ENCODE measurements around the gene SMAD7.
"Not testable (repeated sequence)": the region's sequence is repeated elsewhere in the genome, so short reads cannot be mapped to it uniquely, and the experiment has no call there.

The SMAD7 gene

DNA sequence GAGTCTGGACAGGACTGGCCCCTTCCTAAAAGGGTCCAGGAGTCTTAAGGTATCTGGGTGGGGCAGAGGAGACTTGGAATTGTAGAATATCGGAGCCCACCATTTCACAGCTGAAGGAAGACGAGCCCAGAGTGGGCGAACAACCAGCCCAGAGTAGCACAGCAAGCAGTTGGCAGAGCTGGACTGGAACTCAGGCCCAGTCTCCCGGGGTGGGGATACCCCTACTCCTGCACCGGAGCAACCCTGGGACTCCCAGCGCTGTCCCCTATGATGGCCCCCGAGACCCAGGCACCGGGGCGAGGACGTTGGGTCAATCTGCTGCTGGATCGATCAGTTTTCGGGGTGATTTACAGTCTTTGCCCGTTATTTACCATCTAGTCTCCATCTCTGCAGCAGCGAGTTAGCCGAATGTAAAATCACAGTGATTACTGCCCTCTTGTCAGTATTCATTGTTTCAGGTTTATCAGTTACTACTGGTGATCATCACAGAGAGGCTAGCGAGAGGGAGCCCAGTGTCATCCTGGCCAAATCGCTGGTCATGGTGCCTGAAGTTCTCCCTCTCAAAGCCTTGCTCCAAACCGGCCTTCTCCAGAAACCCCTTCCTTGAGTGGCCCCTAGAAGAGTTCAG, 75.3 kb downstream of the SMAD7 start:
- no peak for FAIRE-seq

DNA sequence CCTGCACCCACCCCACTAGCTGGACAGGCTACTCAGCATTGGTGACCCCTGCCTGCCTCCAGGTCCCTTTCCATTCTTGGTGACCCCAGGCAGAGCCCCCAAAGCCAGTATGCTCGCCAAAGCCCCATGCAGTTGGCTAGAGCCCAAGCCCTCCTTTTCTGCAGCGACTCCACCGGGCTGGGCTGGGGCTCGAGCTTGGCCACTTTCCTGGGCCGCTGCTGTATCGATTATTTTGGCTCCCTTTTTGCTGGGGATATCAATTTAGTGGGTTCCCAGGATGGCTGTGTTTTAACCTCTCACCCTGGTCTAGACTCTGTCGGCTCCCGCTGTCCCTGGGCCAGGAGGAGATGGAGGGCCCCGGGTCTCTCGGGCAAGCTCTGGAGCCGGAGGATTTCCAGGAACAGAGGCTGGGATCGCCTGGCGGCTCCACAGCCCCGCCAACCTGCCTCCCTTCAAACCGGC, 76.0 kb downstream of the SMAD7 start:
- FAIRE-seq: no peak

DNA sequence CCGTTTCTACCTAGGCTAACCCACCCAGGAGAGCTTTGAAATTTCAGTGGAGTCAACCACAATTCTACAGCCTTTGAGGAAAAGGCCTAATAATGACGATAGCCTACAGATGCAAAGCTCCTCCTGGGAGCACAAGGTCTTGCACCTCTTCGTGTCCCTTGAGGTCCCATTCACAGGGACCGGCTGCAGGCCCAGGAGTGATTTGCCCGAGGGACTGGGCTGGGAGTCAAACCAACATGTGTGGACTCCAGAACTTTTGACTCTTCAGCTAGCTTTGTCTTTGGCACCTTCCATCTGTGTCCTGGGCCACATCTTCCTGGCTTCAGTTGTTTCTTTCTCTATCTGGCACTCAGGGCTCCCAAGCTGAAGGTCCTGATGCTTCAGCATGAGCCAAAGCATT, 76.5 kb downstream of the SMAD7 start:
- no peak for FAIRE-seq

DNA sequence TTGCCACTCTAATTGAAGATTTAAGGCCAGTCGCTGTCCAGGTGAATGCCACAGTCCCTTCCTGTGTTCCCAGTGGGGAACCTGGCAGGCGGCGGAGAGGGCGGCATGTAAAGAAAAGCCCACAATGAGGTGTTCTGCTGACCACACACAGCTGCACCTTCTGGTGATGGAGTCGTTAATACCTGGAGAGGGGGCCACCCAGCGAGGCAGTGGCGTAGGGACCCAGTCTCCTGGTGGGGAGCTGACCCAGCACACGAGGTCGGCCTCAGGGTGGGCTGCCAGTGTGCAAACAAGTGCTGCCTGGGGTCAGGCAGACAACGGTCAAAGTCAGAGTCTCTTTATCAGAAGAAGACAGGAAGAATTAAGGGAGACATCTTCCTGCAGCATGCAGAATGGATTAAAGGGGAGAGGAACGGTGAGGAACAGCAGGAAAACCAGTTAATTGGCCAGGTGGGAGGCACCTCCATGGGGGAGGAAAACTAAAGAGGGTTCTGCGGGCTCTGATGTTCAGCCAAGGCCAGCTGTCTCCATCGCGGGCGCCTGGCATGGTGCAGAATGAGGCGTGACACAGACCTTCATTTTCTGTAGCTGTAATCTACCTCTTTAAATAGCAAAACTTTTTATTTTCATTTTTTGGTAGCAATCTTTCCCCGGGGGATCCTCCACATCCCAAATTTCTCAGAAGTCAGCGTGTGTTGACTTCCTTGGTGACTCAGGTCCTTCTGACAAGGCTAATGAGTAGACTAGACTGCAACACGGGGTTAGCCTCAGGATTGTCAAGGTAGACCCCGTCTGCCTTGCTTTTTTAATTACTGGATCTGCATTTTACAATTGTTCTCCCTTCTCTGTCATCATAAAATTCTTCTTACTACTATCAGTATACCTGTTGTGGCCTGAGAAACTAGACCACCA, 78.3 kb downstream of the SMAD7 start:
- no peak for FAIRE-seq

DNA sequence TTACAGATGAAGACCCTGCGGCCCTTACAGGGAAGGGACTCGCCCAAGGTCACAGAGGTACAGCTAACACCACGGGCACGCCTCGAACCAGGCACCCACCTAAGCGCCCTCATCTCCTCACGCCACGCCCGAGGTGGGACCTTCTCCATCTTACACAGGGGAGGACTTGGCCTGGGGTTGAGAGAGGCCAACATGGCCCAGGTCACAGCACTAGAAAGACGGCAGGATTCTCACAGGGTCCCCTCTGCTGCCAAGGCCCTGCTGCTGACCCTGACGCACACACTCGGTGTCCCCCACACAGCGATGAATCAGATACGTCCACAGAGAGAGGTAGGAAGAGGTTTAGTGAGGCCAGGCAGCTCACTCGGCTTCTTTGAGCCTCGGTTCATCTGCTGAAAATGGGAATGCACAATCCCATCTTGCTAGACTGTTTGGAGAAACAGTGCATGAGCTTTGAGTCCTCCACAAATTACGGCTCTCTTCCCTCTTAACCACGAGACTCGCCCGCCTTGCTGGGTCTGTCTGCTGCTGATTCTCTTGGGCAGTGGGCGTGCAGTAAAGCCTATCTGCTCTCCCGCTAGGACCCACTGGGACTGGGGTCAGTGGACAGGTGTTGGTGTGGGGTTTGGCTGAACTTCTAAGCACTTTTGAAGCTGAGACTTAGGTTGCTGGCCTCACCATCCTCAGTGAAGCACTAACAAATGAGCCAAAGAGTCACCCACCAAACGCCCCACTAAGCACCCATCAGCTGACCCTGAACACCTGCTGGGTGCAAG, 79.2 kb downstream of the SMAD7 start:
- no peak for FAIRE-seq

DNA sequence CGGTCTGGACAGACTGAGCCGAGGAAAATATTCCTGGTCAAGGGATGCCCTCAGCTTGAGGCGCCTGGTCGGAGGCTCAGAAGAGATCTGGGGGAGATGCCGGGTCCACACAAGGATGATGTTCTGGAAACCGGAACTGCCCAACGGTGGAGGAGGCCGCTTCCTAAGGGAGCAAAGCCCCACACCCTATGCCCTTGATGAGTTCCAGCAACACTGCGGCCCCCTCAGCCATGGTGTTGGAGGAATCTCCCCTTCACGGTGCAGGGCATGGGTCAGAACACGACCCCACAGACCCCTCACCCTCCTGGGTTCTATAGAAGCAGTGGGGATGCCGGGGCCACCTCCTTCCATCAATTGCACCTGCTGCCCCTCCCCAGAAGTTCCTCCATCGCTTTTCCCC, 79.8 kb downstream of the SMAD7 start:
- not testable (repeated sequence) for FAIRE-seq
